ENCODE data around the gene RPAP2. TPM values are rescaled to one million over a fixed set of nuclear protein-coding genes. Genes with fewer than 3 reads are reported as not detected.

Gene RPAP2
- total RNA-seq, 1 experiment from 2014 or later = 31.8 TPM

- TF ChIP-seq EZH2 (IDR thresholded peaks at IDR 0.05; ENCODE audit: borderline replicate concordance, low read depth, low read length, poor library complexity, severe bottlenecking) (no peak), CTCF (conservative IDR thresholded peaks at IDR 0.05; ENCODE audit: low read depth, low read length) (no peak)
- peaks cover 45% of the 10 kb centered on the region for H3K36me3 ChIP-seq (ENCODE audit: insufficient read depth, low read length, poor library complexity, severe bottlenecking)
- no peak for DNase-seq (ENCODE audit: low spot score)
- BruUV-seq (replicated peaks) = no TSS peak
- CTCF ChIA-PET = no interaction called here
- no peak overlapping the region for H3K4me3 ChIP-seq (ENCODE audit: low read depth, low read length, poor library complexity, severe bottlenecking)
- peaks cover 11% of the 10 kb centered on the region for H3K9me3 ChIP-seq (ENCODE audit: low read depth, low read length, poor library complexity, severe bottlenecking)
- H3K27ac ChIP-seq (ENCODE audit: low read depth, low read length, poor library complexity, severe bottlenecking) = no peak overlapping the region
- H3K27me3 ChIP-seq (replicated peaks; ENCODE audit: insufficient read depth, low read depth, low read length, poor library complexity) = no peaks in the 10 kb centered on the region
- intact Hi-C loops (cut with micrococcal nuclease; ENCODE audit: unreplicated experiment) = no loop called here
- POLR2A ChIA-PET (ENCODE audit: low non-redundant PET) = no interaction called here
- H3K4me1 ChIP-seq (ENCODE audit: insufficient read depth, low read length, poor library complexity, severe bottlenecking) = no peaks in the 10 kb centered on the region
Measured at GRCh38 chr1:92326681-92327080, 27.8 kb downstream of the RPAP2 start.

DNA sequence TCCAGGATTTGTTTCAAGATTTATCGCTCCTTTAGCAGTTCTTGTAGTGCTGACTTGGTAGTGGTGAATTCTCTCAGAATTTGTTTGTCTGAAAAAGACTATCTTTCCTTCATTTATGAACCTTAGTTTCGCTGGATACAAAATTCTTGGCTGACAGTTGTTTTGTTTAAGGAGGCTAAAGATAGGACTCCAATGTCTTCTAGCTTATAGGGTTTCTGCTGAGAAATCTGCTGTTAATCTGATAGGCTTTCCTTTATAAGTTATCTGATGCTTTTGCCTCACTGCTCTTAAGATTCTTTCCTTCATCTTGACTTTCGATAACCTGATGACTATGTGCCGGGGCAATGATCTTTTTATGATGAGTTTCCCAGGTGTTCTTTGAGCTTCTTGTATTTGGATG is 28.9 kb downstream of the RPAP2 start:
- Histone ChIP-seq H3K4me3 (ENCODE audit: low read depth, low read length, poor library complexity, severe bottlenecking) (no peak overlapping the region), H3K36me3 (ENCODE audit: insufficient read depth, low read length, poor library complexity, severe bottlenecking) (peaks cover 45% of the 10 kb centered on the region), H3K27me3 (replicated peaks; ENCODE audit: insufficient read depth, low read depth, low read length, poor library complexity) (no peaks in the 10 kb centered on the region), H3K4me1 (ENCODE audit: insufficient read depth, low read length, poor library complexity, severe bottlenecking) (no peaks in the 10 kb centered on the region), H3K27ac (ENCODE audit: low read depth, low read length, poor library complexity, severe bottlenecking) (no peak overlapping the region), H3K9me3 (ENCODE audit: low read depth, low read length, poor library complexity, severe bottlenecking) (peaks cover 11% of the 10 kb centered on the region)
- DNase-seq (ENCODE audit: low spot score) = no peak
- BruUV-seq (replicated peaks) = no TSS peak
- intact Hi-C loops (cut with micrococcal nuclease; ENCODE audit: unreplicated experiment) = no loop called here
- ChIA-PET CTCF (no interaction called here), POLR2A (ENCODE audit: low non-redundant PET) (no interaction called here)
- TF ChIP-seq CTCF (conservative IDR thresholded peaks at IDR 0.05; ENCODE audit: low read depth, low read length) (no peak), EZH2 (IDR thresholded peaks at IDR 0.05; ENCODE audit: borderline replicate concordance, low read depth, low read length, poor library complexity, severe bottlenecking) (no peak)

DNA sequence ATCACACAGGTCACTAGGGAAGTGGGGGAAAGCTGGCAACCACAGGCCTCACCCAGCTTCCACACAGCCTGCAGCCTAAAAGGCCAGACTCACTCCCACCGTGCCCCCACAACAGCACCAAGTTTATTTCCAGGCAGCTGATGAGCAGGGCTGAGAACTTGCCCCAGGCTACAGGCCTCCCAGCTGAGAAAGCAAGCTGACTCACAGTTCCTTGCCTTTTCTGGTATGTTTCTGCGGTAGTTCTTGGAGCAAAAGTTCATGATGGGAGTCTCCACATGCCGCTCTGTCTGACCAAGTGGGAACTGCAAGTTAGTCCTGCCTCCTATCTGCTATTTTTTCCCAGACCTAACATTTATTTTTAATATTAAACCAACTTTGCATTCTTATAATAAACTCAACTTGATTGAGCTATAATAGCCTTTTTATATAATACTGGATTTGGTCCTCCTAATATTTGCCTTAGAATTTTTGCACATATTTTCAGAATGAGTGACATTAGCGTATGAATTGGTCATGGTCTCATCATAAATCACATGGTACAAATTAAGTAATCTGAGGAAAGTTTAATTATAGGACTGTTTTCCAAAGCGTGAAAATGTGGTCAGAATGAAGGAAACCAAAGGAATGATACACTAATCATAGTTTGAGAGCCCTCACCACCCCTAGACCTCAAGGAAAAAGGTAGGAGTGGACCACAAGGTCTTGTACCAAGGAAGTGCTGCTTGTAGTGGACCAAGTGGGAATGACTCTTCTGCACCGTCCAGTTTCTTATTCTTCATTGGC is 30.7 kb downstream of the RPAP2 start:
- peaks cover 32% of the 10 kb centered on the region for H3K36me3 ChIP-seq (ENCODE audit: insufficient read depth, low read length, poor library complexity, severe bottlenecking)

More for the DNA sequence above, 30.7 kb downstream of the RPAP2 start:
- intact Hi-C loops (cut with micrococcal nuclease; ENCODE audit: unreplicated experiment) = no loop called here
- TF ChIP-seq EZH2 (IDR thresholded peaks at IDR 0.05; ENCODE audit: borderline replicate concordance, low read depth, low read length, poor library complexity, severe bottlenecking) (no peak), CTCF (conservative IDR thresholded peaks at IDR 0.05; ENCODE audit: low read depth, low read length) (no peak)
- CTCF ChIA-PET = no interaction called here
- BruUV-seq (replicated peaks) = no TSS peak
- H3K27me3 ChIP-seq (replicated peaks; ENCODE audit: insufficient read depth, low read depth, low read length, poor library complexity) = no peaks in the 10 kb centered on the region
- H3K4me1 ChIP-seq (ENCODE audit: insufficient read depth, low read length, poor library complexity, severe bottlenecking) = no peaks in the 10 kb centered on the region
- DNase-seq (ENCODE audit: low spot score) = no peak
- H3K9me3 ChIP-seq (ENCODE audit: low read depth, low read length, poor library complexity, severe bottlenecking) = peaks cover 11% of the 10 kb centered on the region
- H3K27ac ChIP-seq (ENCODE audit: low read depth, low read length, poor library complexity, severe bottlenecking) = no peak overlapping the region
- POLR2A ChIA-PET (ENCODE audit: low non-redundant PET) = no interaction called here
- H3K4me3 ChIP-seq (ENCODE audit: low read depth, low read length, poor library complexity, severe bottlenecking) = no peak overlapping the region

All from A673 (cell line).